Cerebellar cortex (tissue), 1 donor: ENCODE measurements around the gene ILF3.
"Not testable (repeated sequence)": the region's sequence is repeated elsewhere in the genome, so short reads cannot be mapped to it uniquely, and the experiment has no call there.

Source experiments
- DNase-seq: peaks from one replicate; pipeline ENCODE4 v3.0.0-alpha.2; 2015; ENCODE audit warnings: low spot score

ILF3 gene

DNA sequence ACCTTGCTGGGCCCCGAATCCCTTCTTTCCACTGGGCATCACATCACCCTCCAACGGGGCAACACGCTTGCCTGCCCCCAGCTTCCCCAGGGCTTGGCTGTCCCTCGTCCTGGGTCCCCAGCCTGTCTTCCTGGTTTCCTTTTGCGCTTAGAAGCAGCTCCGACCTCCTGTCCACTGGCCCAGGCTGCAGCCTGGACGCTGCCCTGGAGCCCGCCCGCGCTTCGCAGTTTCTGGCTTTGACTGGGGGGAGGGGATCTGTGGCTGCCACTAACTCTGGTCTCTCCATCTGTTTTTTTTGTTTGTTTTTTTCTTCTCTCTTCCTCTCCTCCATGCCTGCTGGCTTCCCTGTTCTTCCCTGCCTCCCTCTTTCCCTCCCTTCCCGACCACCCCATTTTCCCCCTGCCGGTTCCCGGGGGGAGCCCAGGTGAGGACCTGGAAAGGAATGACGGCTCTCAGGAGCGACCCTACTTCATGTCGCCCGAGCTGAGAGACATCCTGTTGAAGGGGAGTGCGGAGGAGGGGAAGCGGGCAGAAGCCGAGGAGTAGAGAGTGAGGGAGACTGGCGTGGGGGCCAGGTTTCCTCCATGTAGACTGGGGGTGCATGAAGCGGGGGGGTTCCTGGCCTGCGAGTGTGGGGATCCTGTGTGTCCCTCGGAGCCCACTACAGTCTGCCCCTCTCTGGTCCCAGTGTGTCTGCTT lies 11.5 kb upstream of the ILF3 start:
- no peak for DNase-seq

DNA sequence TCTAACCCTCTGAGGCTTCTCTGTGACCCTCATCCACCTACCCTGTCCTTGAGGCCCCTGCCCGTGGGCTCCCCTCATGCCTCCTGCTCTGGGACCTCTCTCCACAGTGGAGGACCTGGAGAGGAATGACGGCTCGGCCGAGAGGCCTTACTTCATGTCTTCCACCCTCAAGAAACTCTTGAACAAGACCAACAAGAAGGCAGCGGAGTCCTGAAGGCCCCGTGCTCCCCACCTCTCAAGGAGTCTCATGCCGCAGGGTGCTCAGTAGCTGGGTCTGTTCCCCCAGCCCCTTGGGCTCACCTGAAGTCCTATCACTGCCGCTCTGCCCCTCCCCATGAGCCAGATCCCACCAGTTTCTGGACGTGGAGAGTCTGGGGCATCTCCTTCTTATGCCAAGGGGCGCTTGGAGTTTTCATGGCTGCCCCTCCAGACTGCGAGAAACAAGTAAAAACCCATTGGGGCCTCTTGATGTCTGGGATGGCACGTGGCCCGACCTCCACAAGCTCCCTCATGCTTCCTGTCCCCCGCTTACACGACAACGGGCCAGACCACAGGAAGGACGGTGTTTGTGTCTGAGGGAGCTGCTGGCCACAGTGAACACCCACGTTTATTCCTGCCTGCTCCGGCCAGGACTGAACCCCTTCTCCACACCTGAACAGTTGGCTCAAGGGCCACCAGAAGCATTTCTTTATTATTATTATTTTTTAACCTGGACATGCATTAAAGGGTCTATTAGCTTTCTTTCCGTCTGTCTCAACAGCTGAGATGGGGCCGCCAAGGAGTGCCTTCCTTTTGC lies 10.8 kb upstream of the ILF3 start:
- no peak for DNase-seq

GRCh38 chr19:10643968-10644259 lies 10.2 kb upstream of the ILF3 start:
- no peak for DNase-seq

DNA sequence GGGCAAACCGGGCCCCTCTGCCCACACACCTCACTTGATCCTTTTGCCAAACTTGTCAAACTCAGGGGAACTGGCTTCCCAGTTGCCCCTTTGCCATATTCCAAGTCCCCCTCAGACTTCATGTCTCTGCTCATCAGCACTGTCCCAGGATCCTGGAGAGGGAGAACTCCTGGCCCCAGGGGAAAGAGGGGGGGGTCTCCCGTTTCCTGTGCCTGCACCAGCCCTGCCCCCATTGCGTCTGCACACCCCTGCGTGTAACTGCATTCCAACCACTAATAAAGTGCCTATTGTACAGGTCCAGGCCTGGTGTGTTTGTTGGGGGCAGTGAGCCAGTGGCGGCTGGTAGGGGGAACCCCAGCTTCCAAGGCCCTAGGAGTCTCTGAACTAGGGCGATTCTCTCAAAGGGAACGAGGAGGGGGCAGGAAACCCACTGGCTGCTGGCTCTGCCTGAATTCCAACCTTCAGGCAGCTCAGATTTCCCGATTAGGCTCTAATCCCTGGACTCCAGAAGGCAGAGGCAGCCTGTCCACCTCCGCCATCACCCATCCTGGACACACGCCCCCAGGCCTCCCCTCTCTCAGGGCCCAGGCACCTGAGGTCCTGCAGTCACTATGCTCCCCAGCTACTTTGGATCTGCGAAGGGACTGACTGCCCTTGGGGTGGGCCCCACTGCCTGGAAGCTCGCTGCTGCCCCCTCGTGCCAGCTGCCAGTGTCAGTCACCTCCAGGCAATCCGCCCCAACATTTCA lies 9.7 kb upstream of the ILF3 start:
- DNase-seq: peak; percentile 79

GRCh38 chr19:10646456-10647159 lies 7.5 kb upstream of the ILF3 start:
- DNase-seq: no peak

DNA sequence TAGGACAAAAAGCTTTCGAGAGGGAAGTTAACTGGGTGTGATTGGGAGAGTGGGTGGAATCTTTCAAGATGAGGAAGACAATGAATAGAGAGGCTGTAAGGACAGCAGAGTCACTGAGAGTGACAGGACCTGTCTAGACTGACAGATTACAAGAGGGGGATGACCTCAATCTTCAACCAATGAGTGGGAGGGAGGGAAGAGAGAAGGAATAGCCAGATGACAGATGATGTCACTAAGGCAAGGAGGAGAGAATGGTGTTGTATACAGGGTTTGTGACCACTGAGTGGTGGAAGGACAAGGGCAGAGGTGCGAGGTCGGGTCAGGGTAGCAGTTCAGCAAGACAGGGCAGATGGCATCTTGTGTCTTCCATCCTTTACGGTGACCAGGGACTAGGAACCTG lies 5.8 kb upstream of the ILF3 start:
- no peak for DNase-seq

- no peak for DNase-seq
These were observed 2.3 kb upstream of the ILF3 start for GRCh38 chr19:10651851-10652250.

GRCh38 chr19:10653482-10653731 lies 739 bp upstream of the ILF3 start:
- DNase-seq: no peak

GRCh38 chr19:10654610-10655456 lies 687 bp downstream of the ILF3 start:
- peak; percentile 36 for DNase-seq

- DNase-seq: no peak
These were observed 1.5 kb downstream of the ILF3 start for GRCh38 chr19:10655457-10656312.

DNA sequence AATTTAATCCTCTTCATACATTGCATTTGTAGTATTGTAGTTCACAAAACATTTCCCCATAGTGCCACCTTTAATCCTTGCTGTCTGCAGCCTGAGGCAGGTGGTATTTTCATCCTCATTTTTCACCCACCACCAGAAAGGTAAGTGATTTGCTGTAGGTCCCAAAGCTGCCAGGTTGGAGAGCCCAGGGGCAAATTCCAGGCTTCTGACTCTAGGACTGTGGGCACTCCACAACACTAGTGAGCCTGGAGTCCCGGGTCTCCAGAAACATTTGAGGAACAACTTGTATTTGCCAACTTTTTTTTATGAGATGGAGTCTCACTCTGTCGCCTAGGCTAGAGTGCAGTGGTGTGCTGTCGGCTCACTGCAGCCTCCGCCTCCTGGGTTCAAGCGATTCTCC lies 6.2 kb downstream of the ILF3 start:
- no peak for DNase-seq

GRCh38 chr19:10661946-10662345 lies 7.8 kb downstream of the ILF3 start:
- no peak for DNase-seq

DNA sequence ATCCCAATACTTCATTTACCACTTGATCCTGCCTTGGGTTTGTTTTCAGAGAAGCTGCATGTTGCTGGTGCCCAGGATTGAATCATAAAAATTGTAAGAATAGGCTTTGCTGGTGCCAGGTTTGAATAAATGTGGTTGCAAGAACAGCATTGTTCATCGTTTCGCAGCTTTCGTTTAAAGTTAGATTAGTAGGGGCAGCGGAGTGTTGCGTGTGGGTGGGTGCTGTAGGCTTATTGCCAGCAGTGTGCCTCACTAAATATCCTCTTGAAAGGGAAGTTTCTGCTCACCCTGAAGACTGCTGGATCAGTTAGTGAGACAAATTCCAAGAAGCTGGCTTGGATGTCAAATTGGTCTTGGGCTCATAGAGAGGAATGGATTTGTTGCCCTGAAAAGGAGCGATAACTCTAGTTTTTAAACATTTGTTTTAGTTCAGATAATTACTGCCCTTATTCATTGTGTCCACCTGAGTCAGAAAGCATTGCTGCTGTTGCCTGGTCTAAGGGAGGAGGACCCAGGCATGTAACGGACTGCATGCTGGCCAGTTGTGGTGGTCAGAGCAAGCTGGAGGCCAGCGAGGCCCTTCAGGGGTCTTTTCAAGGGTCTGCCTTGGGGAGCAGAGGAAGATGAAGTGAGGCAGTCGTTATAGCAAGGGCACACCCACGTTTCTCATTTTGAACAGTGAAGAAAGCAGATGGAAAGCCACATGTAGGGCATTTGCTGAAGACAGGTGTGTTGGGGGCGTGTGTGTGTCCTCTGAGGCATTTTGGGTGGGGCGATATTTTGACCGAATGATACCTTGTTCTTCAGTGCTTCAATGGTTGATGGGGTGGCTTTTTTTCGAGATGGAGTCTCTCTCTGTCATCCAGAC lies 8.5 kb downstream of the ILF3 start:
- DNase-seq: no peak

DNA sequence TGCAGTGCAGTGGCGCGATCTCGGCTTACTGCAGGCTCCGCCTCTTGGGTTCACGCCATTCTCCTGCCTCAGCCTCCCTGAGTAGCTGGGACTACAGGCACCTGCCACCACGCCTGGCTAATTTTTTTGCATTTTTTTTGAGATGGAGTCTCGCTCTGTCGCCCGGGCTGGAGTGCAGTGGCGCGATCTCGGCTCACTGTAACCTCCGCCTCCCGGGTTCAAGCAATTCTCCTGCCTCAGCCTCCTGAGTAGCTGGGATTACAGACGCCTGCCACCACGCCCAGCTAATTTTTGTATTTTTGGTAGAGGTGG lies 9.1 kb downstream of the ILF3 start:
- DNase-seq: not testable (repeated sequence)

GRCh38 chr19:10667867-10668266 lies 13.7 kb downstream of the ILF3 start:
- DNase-seq: no peak

- peak; percentile 35 for DNase-seq
These were observed 15.1 kb downstream of the ILF3 start for GRCh38 chr19:10669246-10669645.

DNA sequence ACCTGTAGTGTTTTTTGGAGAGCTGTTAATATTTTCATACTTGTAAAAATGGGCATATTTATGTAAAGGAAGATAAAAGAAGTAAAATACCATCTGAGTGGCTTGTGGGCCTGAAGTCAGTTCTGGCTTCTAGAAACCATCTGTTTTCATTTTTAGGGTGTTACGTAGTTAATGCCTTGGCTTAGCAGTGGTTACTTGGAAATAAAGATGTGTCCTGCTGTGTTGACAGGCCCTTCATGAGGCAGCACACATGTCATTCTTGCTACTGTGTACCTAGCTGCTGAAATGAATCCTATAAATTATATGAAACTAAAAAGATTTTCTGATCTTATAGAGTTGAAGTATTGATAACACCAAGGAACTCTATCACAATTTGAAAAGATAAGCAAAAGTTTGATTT lies 16.0 kb downstream of the ILF3 start:
- DNase-seq: peak; percentile 77

DNA sequence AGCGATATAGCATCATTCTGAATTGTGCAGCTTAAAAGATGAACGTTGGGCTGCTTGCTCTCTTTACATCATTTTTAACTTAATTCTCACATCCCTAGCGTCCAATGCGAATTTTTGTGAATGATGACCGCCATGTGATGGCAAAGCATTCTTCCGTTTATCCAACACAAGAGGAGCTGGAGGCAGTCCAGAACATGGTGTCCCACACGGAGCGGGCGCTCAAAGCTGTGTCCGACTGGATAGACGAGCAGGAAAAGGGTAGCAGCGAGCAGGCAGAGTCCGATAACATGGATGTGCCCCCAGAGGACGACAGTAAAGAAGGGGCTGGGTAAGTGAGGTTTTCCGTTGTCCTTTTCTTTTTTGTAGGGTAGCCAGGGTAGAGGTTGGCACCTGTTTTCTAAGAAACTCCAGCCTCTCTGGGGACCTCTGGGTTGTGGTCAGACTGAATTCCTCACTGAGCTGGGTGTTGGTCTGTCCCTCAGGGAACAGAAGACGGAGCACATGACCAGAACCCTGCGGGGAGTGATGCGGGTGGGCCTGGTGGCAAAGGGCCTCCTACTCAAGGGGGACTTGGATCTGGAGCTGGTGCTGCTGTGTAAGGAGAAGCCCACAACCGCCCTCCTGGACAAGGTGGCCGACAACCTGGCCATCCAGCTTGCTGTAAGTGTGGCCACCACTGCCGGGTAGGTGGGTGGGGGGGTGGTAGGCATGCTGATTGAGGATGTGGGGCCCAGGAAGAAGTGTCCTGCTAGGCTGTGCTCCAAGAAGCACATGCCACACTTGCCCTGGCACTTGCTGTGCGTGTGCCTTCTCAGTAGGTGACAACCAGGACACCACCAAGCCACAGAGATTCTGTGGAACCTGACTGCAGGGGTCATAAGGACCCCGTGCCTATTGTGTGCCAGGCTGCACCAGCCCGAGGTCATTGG lies 17.0 kb downstream of the ILF3 start:
- DNase-seq: peak; percentile 49

DNA sequence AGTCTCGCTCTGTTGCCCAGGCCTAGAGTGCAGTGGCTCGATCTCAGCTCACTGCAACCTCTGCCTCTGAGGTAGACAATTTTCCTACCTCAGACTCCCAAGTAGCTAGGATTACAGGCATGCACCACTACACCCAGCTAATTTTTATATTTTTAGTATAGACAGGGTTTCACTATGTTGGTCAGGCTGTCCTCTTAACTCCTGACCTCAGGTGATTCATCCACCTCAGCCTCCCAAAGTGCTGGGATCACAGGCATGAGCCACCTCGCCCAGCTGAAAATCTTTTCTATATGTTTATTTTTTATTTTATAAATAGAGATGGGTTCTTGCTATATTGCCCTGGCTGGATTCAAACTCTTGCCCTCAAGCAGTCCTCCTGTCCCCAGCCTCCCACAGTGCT lies 17.8 kb downstream of the ILF3 start:
- not testable (repeated sequence) for DNase-seq
